Stimulated activated CD4-positive, alpha-beta T cell treated with anti-CD3 and anti-CD28 coated beads, Interleukin-12 subunit alpha, Interleukin-12 subunit beta, amount 100 ng/mL, for 24 hours (primary cell): Measurements from ENCODE around the gene SPATA6.
"Not testable (repeated sequence)": the region's sequence is repeated elsewhere in the genome, so short reads cannot be mapped to it uniquely, and the experiment has no call there.

Experiments
- DNase-seq, 2 experiments: peaks; one replicate each; pipeline ENCODE4 v3.0.0-alpha.2; 2020; ENCODE audit warnings: low read depth in 2 of 2

Gene SPATA6

GRCh38 chr1:48471691-48472576 lies at the start of gene SPATA6:
Gene SPATA6, minus strand, starts transcription at chr1:48472204. Its CDS starts 196 bp downstream, at chr1:48472008.
- peak; percentile 95 to 98 for DNase-seq

DNA sequence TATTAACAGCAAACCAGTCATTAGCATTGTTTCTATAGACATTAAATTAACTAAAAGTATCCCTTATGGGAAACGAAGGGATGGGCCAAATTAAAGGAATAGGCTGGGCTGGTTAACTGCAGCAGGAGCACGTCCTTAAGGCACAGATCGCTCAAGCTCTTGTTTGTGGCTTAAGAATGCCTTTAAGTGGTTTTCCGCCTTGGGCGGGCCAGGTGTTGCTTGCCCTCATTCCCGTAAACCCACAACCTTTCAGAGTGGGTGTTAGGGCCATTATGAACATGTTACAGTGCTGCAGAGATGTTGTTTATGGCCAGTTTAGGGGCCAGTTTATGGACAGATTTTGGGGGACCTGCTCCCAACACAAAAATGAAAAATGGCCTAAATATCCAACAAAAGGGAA lies 47.9 kb upstream of the SPATA6 start:
- DNase-seq = not testable (repeated sequence)

DNA sequence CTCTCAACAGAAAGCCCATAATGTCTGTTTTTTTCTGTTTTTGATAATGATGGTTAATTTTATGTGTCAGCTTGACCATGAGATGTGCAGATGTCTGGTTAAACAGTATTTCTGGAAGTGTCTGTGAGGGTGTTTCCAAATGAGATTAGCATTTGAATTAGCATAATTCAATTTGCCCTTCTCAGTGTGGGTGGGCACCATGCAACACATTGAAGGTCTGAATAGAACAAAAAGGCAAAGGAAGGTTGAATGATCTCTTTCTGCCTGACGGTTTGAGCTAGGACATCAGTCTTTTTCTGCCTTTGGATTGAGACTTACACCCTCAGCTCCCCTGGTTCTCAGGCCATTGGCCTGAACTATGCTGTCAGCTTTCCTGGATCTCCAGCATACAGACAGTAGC lies 34.9 kb upstream of the SPATA6 start:
- no peak for DNase-seq

DNA sequence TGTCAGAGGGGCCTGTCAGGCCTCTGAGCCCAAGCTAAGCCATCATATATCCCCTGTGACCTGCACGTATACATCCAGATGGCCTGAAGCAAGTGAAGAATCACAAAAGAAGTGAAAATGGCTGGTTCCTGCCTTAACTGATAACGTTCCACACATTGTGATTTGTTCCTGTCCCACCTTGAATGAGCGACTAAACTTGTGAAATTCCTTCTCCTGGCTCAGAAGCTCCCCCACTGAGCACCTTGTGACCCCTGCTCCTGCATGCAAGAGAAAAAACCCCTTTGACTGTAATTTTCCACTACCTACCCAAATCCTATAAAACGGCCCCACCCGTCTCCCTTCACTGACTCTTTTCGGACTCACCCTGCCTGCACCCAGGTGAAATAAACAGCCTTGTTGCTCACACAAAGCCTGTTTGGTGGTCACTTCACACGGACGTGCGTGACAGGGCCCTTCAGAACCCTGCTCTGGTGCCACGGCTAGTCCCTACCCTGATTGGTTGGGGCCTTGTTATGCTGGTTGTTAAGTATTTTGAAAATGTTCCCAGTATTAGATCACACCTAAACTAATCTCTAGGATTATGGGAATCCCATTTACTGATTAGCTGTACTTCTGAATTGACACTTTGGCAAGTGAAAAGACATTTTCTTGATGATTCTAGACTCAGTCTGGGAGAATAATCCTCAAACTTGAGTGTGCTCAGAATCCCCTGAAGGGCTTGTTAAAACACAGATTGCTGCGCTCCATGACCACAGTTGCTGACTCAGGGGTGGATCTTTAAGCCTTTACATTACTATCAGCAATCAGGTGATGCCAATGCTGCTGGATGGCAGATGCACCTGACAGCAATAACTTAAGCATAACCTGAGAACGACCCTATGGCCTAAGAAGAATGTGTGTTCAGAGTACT lies 28.8 kb upstream of the SPATA6 start:
- DNase-seq = no peak

DNA sequence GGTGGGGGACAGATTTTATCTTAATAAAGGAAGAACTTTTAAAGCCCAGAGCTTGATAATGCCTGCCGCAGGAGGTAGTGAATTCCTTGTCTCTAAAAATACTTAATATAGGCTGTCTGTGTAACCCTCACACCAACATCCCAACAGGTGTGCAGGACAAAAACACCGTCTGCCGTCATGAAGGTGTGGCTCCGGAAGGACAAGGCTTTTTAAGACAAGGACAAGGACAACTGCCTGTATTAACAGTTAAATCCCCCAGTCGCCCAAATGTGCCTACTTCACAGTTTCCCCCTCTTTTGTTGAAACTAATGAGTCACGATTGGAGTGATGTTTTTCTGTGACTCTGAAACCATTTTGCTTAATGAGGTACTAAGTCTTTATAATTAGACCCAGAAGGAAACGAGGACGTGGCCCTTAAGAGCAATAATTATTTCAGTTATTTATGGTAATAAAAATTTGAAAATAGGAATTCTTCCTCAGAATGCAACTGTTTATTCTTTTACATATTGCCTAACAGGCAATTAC lies 27.3 kb upstream of the SPATA6 start:
- DNase-seq = no peak

- peak; percentile 41 to 73 for DNase-seq
These were observed 26.2 kb upstream of the SPATA6 start for GRCh38 chr1:48498096-48498791.

GRCh38 chr1:48495911-48496310 lies 23.9 kb upstream of the SPATA6 start:
- no peak for DNase-seq

- DNase-seq = no peak
These were observed 23.2 kb upstream of the SPATA6 start for GRCh38 chr1:48495166-48495565.

DNA sequence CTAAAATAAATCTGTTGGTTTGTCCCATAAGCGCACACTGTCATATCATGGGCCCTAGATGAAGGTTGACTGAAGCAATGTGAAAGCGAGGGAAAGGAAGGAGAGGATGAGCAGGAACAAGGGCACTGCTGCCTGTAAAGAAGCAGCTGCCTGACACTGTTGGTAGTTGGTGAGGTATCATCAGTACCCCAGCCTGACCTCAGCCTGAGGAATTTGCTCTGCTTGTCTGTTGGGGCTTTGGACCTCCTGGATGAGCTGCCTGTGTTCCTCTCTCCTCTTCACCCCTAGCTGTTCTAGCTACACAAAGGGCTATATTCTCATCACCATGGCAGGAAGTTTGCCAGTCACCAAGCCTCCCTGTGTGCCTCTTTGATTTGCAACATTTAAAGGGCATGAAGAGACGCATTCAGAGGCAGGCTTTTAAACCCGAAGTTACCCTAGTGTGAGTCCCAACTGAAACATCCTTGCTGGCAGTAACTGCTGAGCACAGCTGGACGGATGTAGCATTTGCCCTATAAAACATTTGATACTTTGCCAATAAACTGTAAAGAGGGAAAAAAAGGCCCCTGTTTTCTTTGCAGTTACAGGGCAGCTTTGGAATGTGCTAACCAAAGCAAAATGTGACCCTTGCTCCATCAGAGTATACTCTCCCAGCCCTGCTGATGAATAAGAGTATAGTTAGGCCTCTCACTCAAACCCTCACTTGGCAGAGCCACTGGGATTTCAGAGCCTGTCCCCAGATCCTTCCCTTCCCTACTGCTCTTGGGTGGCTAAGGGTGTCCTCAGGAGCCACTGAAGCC lies 22.2 kb upstream of the SPATA6 start:
- no peak for DNase-seq

DNA sequence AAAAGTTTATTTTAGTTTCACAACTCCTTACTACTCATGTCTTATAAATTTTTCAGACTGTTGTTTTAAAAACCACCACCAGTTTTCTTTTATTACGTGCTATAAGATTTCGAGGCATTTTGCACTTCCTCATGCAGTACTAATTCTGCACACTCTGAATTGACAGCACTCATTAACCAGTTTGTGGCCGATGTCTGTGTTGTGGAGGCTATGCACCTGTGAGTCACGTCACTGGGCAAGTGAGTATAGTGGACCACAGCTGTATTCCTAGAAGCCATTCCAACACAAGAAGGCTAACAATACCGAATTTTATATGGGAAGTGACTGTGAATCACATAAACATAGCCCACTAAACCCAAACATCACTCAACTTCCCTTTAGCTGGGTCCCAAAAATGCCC lies 21.0 kb upstream of the SPATA6 start:
- no peak for DNase-seq

DNA sequence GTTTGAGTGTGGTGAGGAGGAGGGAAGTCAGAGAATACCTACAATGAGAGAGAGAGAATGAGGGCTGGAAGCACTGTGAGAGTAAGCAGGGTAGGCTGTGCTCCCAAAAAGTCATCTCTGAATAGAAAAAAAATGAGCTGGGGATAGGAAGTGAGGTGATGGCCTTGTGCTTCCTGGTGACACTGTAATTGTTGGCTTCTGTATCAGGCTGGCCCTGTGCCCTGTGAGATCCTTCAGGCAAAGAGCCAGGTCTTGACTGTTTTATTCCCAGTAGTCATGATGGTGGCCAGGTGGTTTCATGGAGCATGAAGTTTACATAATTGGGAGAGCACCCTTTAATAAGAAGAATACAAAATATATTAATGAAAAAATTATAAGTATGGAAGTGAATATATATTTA lies 20.4 kb upstream of the SPATA6 start:
- no peak for DNase-seq

GRCh38 chr1:48488721-48489120 lies 16.7 kb upstream of the SPATA6 start:
- no peak for DNase-seq

- no peak for DNase-seq
These were observed 8.5 kb upstream of the SPATA6 start for GRCh38 chr1:48480504-48480903.

GRCh38 chr1:48480023-48480422 lies 8.0 kb upstream of the SPATA6 start:
- not testable (repeated sequence) for DNase-seq

DNA sequence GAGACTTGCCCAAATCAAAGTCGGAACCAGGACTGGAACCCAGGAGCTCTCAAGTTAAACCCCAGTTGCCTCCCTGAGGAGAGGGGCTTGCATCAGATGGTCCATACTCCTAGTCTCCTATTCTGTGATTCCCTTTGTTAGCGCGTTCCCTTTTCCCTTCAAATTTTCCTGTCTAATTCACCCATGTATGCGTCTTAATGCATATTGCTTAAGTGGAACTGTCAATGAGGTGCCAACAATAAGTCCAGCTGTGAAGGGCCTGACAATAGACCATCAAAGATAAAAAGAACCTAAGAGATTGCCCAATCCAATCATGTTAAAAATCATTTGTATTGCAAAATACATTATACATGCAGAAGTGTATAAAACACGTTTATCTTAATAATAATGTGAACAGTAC lies 634 bp upstream of the SPATA6 start:
- no peak for DNase-seq

DNA sequence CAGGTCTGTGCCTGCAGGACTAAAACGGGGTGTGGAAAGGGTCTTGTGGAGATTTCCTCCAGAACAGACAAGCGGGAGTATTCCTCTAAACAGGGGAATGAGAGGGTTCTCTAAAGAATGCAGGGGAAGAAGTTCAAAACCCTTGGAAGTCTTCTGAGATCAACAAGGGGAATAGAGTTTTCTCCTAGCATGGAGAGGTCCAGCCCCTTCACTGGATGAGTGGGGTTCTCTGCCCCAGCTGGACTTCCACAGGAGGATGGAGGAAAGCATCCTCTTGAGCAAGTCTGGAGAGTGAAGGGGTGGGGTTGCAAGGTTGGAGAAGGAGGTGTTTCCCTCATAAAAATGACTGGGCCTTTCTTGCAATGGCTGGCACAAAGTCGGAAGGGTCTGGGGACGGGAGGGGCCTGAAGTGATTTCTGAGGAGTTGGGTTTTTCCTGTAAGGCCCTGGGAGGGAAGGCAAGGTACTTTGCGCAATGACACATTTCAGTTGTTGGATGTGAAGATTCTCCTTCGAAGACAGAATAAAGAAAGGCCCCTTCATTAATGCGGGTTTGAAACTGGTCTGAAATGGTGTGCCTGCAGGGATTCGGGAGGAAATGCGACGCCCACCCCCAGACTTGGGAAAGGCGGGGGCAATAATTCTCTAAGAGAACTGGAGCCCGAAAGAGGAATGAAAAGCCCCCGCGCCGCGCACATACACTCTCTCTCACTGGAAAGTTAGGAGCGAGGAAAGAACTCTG lies 884 bp downstream of the SPATA6 start:
- DNase-seq = no peak

DNA sequence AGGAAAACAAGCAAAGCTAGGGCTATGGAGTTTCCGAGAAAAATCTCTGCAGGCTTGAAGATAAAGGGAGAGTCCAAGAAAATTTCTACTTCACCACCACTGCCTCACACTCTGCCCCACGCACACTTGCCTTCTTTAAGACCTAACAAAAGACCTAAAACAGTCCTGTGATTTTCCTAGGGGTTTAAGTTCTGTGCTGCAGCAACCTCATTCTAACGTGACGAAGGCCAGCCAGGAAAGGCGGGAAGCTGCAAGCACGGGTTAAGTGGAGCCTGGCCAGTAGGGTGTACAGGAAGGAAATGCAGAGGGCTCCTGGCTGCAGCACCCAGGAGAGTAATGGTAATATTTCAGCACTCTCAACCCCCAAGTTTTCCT lies 1.5 kb downstream of the SPATA6 start:
- DNase-seq = no peak

GRCh38 chr1:48469616-48470480 lies 2.2 kb downstream of the SPATA6 start:
- DNase-seq = no peak

DNA sequence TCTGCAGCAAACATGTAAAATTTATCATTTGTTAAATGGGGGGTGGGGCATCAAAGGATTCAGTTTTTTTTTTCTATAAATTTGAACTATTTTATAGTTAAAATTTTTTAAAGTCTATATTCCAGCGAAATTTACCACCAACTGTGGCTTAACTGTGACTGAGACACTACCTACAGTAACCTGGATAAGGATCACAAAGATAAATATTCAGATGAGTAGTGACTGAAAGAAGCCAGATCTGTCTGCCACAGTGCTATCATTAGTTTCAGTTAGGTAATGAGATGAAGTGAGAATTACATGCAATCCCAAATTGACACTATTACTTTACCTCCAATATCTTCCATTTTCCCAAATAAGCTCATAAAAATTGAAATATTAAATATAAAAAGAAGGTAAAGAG lies 5.4 kb downstream of the SPATA6 start:
- no peak for DNase-seq
